ENCODE results near the gene SIK2. TPM values are rescaled to one million over a fixed set of nuclear protein-coding genes. Genes with fewer than 3 reads are reported as not detected.
A peak's percentile ranks its signal among the peaks of the same experiment; 100 is the strongest.

SIK2 gene
- total RNA-seq, 1 donor from 2014 or later, result 16.3 TPM

- Histone ChIP-seq H4K20me1 (ENCODE audit: low read depth) (peaks cover 3% of the 10 kb centered on the region), H3F3A (ENCODE audit: low read depth) (peaks cover 5% of the 10 kb centered on the region), H3K79me2 (ENCODE audit: low read depth) (no peaks in the 10 kb centered on the region), H3K4me2 (no peak overlapping the region), H3K36me3 (peaks cover 3% of the 10 kb centered on the region), H3K4me3 (no peak overlapping the region), H3K27me3 (no peaks in the 10 kb centered on the region), H3K9ac (no peak overlapping the region), H3K9me3 (ENCODE audit: low read depth) (no peaks in the 10 kb centered on the region), H3K27ac (no peak overlapping the region), H3K4me1 (peaks cover 13% of the 10 kb centered on the region), H2AFZ (replicated peaks) (no peak overlapping the region)
- H3K27me3 Mint-ChIP-seq (ENCODE audit: insufficient read depth, low read depth), result no peaks in the 10 kb centered on the region
- no peaks in the 10 kb centered on the region for H3K9me3 Mint-ChIP-seq
- TF ChIP-seq EZH2phosphoT487 (IDR thresholded peaks at IDR 0.05), result no peak
- TF ChIP-seq EZH2 (IDR thresholded peaks at IDR 0.05), result no peak
- no peak for TF ChIP-seq CTCF (IDR thresholded peaks at IDR 0.05)
- no peak overlapping the region for H3K4me3 Mint-ChIP-seq
- no peak overlapping the region for H3K27ac Mint-ChIP-seq
- H3K4me1 Mint-ChIP-seq, result peaks cover 8% of the 10 kb centered on the region
- peaks cover 37% of the 10 kb centered on the region for H3K36me3 Mint-ChIP-seq
- no peak for DNase-seq (ENCODE audit: low spot score)
Measured at GRCh38 chr11:111722501-111722900, 120.3 kb downstream of the SIK2 start.

- H3K4me3 ChIP-seq, result no peak overlapping the region
- H3K9ac ChIP-seq, result no peak overlapping the region
- peaks cover 3% of the 10 kb centered on the region for H3K36me3 ChIP-seq
- DNase-seq (ENCODE audit: low spot score), result no peak
- H3K27ac ChIP-seq, result no peak overlapping the region
- H3F3A ChIP-seq (ENCODE audit: low read depth), result no peaks in the 10 kb centered on the region
- H3K4me2 ChIP-seq, result no peak overlapping the region
- H3K4me1 ChIP-seq, result peaks cover 5% of the 10 kb centered on the region
- no peak overlapping the region for H2AFZ ChIP-seq (replicated peaks)
- no peaks in the 10 kb centered on the region for H3K9me3 Mint-ChIP-seq
- no peaks in the 10 kb centered on the region for H3K9me3 ChIP-seq (ENCODE audit: low read depth)
- no peak overlapping the region for H3K4me3 Mint-ChIP-seq
- no peaks in the 10 kb centered on the region for H3K27me3 Mint-ChIP-seq (ENCODE audit: insufficient read depth, low read depth)
- H3K36me3 Mint-ChIP-seq, result peaks cover 34% of the 10 kb centered on the region
- peak overlapping the region; percentile 57 for H3K27ac Mint-ChIP-seq
- H3K4me1 Mint-ChIP-seq, result peaks cover 4% of the 10 kb centered on the region
- H3K79me2 ChIP-seq (ENCODE audit: low read depth), result no peaks in the 10 kb centered on the region
- no peaks in the 10 kb centered on the region for H3K27me3 ChIP-seq
- TF ChIP-seq EZH2phosphoT487 (IDR thresholded peaks at IDR 0.05), result no peak
- no peak for TF ChIP-seq CTCF (IDR thresholded peaks at IDR 0.05)
- no peak for TF ChIP-seq EZH2 (IDR thresholded peaks at IDR 0.05)
- peaks cover 3% of the 10 kb centered on the region for H4K20me1 ChIP-seq (ENCODE audit: low read depth)
Measured at GRCh38 chr11:111723595-111723994, 121.3 kb downstream of the SIK2 start.

- DNase-seq (ENCODE audit: low spot score), result no peak
- Histone ChIP-seq H4K20me1 (ENCODE audit: low read depth) (peaks cover 9% of the 10 kb centered on the region), H3F3A (ENCODE audit: low read depth) (no peaks in the 10 kb centered on the region), H2AFZ (replicated peaks) (no peak overlapping the region), H3K79me2 (ENCODE audit: low read depth) (no peaks in the 10 kb centered on the region), H3K27me3 (no peaks in the 10 kb centered on the region), H3K4me2 (no peak overlapping the region), H3K9me3 (ENCODE audit: low read depth) (no peaks in the 10 kb centered on the region), H3K4me1 (no peaks in the 10 kb centered on the region), H3K36me3 (peaks cover 3% of the 10 kb centered on the region), H3K9ac (no peak overlapping the region), H3K4me3 (no peak overlapping the region), H3K27ac (no peak overlapping the region)
- Mint-ChIP-seq H3K4me1 (peaks cover 9% of the 10 kb centered on the region), H3K27ac (no peak overlapping the region), H3K27me3 (ENCODE audit: insufficient read depth, low read depth) (no peaks in the 10 kb centered on the region), H3K4me3 (no peak overlapping the region), H3K9me3 (no peaks in the 10 kb centered on the region), H3K36me3 (peaks cover 35% of the 10 kb centered on the region)
- TF ChIP-seq EZH2 (IDR thresholded peaks at IDR 0.05), result no peak
- TF ChIP-seq CTCF (IDR thresholded peaks at IDR 0.05), result no peak
- TF ChIP-seq EZH2phosphoT487 (IDR thresholded peaks at IDR 0.05), result no peak
Measured at GRCh38 chr11:111724615-111725129, 122.4 kb downstream of the SIK2 start.
